SK-N-SH (cell line): Measurements from ENCODE around the gene GYPC.

Experiments used
- ELF1 ChIP-seq: IDR thresholded peaks from 2 replicates; pipeline ENCODE4 v1.4.0; 2012
- EP300 ChIP-seq, 2 experiments: IDR thresholded peaks; 2 replicates each; pipeline versions ENCODE4 v1.4.0 to v1.6.1; 2012; ENCODE audit warnings: borderline replicate concordance in 1 of 2, low read depth in 1 of 2, low read length in 1 of 2
- EZH2phosphoT487 ChIP-seq: fragments of 200-600 bp; sonication (generic); IDR thresholded peaks from 2 replicates; pipeline ENCODE4 v1.6.1; 2017; ENCODE audit warnings: low read depth, mixed run types, mild to moderate bottlenecking, antibody characterized with exemption, moderate library complexity, borderline replicate concordance
- FOXM1 ChIP-seq: IDR thresholded peaks from 2 replicates; pipeline ENCODE4 v1.4.0; 2012; ENCODE audit warnings: low read depth, mild to moderate bottlenecking
- MXI1 ChIP-seq: IDR thresholded peaks from 2 replicates; pipeline ENCODE4 v1.6.1; 2012; ENCODE audit warnings: mild to moderate bottlenecking, low read depth, low read length, improper control_type of control experiment
- POLR2AphosphoS5 ChIP-seq: IDR thresholded peaks from 2 replicates; pipeline ENCODE4 v1.6.1; 2012; ENCODE audit warnings: low read depth, low read length
- RCOR1 ChIP-seq: fragments of 150-350 bp; IDR thresholded peaks from 2 replicates; pipeline ENCODE4 v1.6.1; 2017; ENCODE audit warnings: antibody characterized with exemption, low read length
- RFX5 ChIP-seq: IDR thresholded peaks from 2 replicates; pipeline ENCODE4 v1.6.1; 2012; ENCODE audit warnings: mild to moderate bottlenecking, improper control_type of control experiment, low read length
- SIN3A ChIP-seq: IDR thresholded peaks from 2 replicates; pipeline ENCODE4 v1.6.1; 2012; ENCODE audit warnings: low read depth, mild to moderate bottlenecking, low read length, moderate library complexity, borderline replicate concordance
- TAF1 ChIP-seq: IDR thresholded peaks from 2 replicates; pipeline ENCODE4 v1.6.1; 2012; ENCODE audit warnings: low read depth, mild to moderate bottlenecking, low read length, moderate library complexity, borderline replicate concordance
- TF ChIP-seq, protein P1 (sequence below): fragments of 200-600 bp; sonication (generic); IDR thresholded peaks from 2 replicates; pipeline ENCODE4 v1.6.1; 2017; ENCODE audit warnings: antibody characterized with exemption, mild to moderate bottlenecking, moderate library complexity
- TF ChIP-seq, protein P2 (sequence below): fragments of 150-350 bp; IDR thresholded peaks from 2 replicates; pipeline ENCODE4 v1.6.1; 2016; ENCODE audit warnings: mild to moderate bottlenecking, low read depth, low read length
- TF ChIP-seq, protein P3 (sequence below): IDR thresholded peaks from 2 replicates; pipeline ENCODE4 v1.4.0; 2012; ENCODE audit warnings: low read depth

DNA sequence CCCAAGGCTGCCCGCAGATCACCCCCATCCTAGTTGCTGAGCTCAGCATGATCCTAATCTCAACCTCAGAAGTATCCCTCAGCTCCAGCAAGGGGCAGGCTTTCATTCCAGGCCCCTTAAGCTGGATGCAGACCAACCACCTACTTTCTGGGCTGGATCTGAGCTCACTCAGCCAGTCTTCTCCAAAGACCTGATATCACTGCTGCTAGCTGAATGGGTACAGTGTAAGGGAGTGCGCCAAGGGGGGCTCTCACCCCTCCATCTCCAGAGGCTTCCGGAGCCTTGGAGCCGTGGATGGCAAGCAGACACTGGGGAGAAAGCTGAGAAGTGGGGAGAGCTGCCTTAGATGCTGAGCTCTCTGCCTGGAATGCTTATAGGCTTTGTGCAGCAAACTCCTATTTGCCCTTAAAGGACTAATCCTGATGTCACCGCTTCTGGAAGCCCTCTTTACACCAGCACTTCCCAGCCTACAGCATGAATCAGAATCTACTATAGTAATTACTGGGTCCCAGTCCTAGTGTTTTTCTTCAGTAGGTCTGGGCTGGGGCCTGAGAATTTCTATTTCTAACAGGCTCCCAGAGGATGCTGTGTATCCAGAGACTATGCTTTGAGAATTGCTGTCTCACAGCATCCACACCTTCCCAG, 31.0 kb downstream of the GYPC start:
- TF ChIP-seq, protein P1, sequence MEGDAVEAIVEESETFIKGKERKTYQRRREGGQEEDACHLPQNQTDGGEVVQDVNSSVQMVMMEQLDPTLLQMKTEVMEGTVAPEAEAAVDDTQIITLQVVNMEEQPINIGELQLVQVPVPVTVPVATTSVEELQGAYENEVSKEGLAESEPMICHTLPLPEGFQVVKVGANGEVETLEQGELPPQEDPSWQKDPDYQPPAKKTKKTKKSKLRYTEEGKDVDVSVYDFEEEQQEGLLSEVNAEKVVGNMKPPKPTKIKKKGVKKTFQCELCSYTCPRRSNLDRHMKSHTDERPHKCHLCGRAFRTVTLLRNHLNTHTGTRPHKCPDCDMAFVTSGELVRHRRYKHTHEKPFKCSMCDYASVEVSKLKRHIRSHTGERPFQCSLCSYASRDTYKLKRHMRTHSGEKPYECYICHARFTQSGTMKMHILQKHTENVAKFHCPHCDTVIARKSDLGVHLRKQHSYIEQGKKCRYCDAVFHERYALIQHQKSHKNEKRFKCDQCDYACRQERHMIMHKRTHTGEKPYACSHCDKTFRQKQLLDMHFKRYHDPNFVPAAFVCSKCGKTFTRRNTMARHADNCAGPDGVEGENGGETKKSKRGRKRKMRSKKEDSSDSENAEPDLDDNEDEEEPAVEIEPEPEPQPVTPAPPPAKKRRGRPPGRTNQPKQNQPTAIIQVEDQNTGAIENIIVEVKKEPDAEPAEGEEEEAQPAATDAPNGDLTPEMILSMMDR: no peak
- TF ChIP-seq, protein P2, sequence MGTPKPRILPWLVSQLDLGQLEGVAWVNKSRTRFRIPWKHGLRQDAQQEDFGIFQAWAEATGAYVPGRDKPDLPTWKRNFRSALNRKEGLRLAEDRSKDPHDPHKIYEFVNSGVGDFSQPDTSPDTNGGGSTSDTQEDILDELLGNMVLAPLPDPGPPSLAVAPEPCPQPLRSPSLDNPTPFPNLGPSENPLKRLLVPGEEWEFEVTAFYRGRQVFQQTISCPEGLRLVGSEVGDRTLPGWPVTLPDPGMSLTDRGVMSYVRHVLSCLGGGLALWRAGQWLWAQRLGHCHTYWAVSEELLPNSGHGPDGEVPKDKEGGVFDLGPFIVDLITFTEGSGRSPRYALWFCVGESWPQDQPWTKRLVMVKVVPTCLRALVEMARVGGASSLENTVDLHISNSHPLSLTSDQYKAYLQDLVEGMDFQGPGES: no peak
- TF ChIP-seq SIN3A (no peak), EZH2phosphoT487 (no peak), TAF1 (no peak), EP300 (IDR thresholded peaks at IDR 0.05; ENCODE audit: borderline replicate concordance in 1 of 2, low read depth in 1 of 2, low read length in 1 of 2) (no peak), ELF1 (no peak), POLR2AphosphoS5 (no peak), MXI1 (no peak), RFX5 (no peak), RCOR1 (no peak), FOXM1 (no peak)
- TF ChIP-seq, protein P3, sequence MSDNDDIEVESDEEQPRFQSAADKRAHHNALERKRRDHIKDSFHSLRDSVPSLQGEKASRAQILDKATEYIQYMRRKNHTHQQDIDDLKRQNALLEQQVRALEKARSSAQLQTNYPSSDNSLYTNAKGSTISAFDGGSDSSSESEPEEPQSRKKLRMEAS: no peak
